Heart right ventricle (tissue), 16 donors: Measurements from ENCODE around the gene CCDC71. TPM values are rescaled to one million over a fixed set of nuclear protein-coding genes. Genes with fewer than 3 reads are reported as not detected.

Experiments
- ATAC-seq, 8 donors: fragments of 200-7000 bp; cut with Tn5 transposase; one replicate each; pipeline ENCODE4 v1.9.1; 2020; ENCODE audit warnings: mild to moderate bottlenecking in 8 of 8, moderate library complexity in 8 of 8, moderate number of reproducible peaks in 1 of 8
- DNase-seq, 2 donors: peaks; one replicate each; pipeline ENCODE4 v3.0.0-alpha.2; 2020
- H3K27ac ChIP-seq, 10 donors: fragments of 200-600 bp; sonication (generic) in 2 of 10; one replicate each; pipeline versions ENCODE4 v1.5.0 to v1.8.0; 2020 to 2022; ENCODE audit warnings: mild to moderate bottlenecking in 3 of 10
- H3K27me3 ChIP-seq, 7 donors: fragments of 200-600 bp; one replicate each; pipeline ENCODE4 v1.8.0; 2021 to 2022; ENCODE audit warnings: mild to moderate bottlenecking in 2 of 7
- H3K36me3 ChIP-seq, 9 donors: fragments of 200-600 bp; sonication (generic) in 1 of 9; one replicate each; pipeline versions ENCODE4 v1.5.0 to v1.8.0; 2020 to 2022; ENCODE audit warnings: mild to moderate bottlenecking in 2 of 9
- H3K4me1 ChIP-seq, 9 donors: fragments of 200-600 bp; sonication (generic) in 1 of 9; one replicate each; pipeline versions ENCODE4 v1.5.0 to v1.8.0; 2020 to 2022; ENCODE audit warnings: mild to moderate bottlenecking in 4 of 9
- H3K4me3 ChIP-seq, 10 donors: fragments of 200-600 bp; sonication (generic) in 2 of 10; one replicate each; pipeline versions ENCODE4 v1.5.0 to v1.8.0; 2020 to 2022; ENCODE audit warnings: mild to moderate bottlenecking in 7 of 10, moderate library complexity in 2 of 10
- H3K9me3 ChIP-seq, 11 donors: fragments of 200-600 bp in 10 of 11; sonication (generic) in 2 of 11; one replicate each; pipeline versions ENCODE4 v1.5.0 to v1.8.0; 2013 to 2022; ENCODE audit warnings: mild to moderate bottlenecking in 2 of 11, control low read depth in 1 of 11, moderate library complexity in 1 of 11
- CTCF ChIP-seq, 9 donors: fragments of 200-600 bp; sonication (generic) in 2 of 9; IDR thresholded peaks; one replicate each; pipeline versions ENCODE4 v1.5.0 to v1.8.0; 2021 to 2022; ENCODE audit warnings: antibody characterized with exemption in 9 of 9, mild to moderate bottlenecking in 5 of 9, moderate library complexity in 1 of 9
- whole genome bisulfite sequencing, 2 donors: extraction: QIAGEN DNeasy Blood & Tissue Kit; methylation state at CpG; one replicate each; pipeline ENCODE4 v1.1.7; 2013; ENCODE audit warnings: inconsistent platforms in 1 of 2; 5-methylcytosine and 5-hydroxymethylcytosine counted together
- intact Hi-C, 10 donors: fragments of 100-400 bp; cut with DNase I; formaldehyde crosslinking; loops; one replicate each; pipeline versions ENCODE4 v1.11.1 to v1.14.2; 2022
- polyA plus RNA-seq, 2 donors: library from polyadenylated mRNA; stranded (reverse); fragments of 200-250 nt; gene quantifications; one replicate each; pipeline ENCODE4 v1.2.3, GENCODE V29; 2013
- total RNA-seq, 10 donors: library from RNA; stranded (reverse); fragmentation: NEBNext Ultra II Directional in 3 of 10; extraction: Animal tissue kit (Norgen Biotek cat#: 25700) in 3 of 10; gene quantifications; one replicate each; pipeline versions ENCODE4 v1.2.1 to v1.2.4, GENCODE V29; 2021 to 2023
- donor health status: Arrhythmogenic right ventricular cardiomyopathy.
- donor health status: ischemic (EF 13 %, LVEDD 7.1; RV severe dilation, severe dysfunction).
- donor health status: healthy with polysubstance abuse.
- donor health status: DM: no; HTN: yes; CAD: no.
- donor health status: DM: no; HTN: no; CAD: no.
- donor health status: ischemic (EF 25% LVEDD 6.9; RV normal size, moderate dysfunction).
- donor health status: ischemic (EF 25% LVEDD 5.7; RV mildly dilated, moderate dysfunction).
- donor health status: healthy.
- donor health status: DM: yes; HTN: yes; CAD: no.
- donor health status: Ischemic cardiomyopathy.
- donor health status: ischemic (EF 35%, LVEDD 5.7; RV mildly dilated, moderate dysfunction).
- donor health status: nonischemic (EF 11% LVEDD 7.7; RV severe dilation, severe dysfunction).
- donor health status: DM: yes; HTN: yes; CAD: no.
- donor health status: PGD.
- donor health status: ischemic (EF 29% LVEDD 5.4; RV normal size, mild dysfunction).
- donor health status: nonischemic (EF 23%, LVEDD 6.1; RV moderate dilation, normal function).

CCDC71 gene
- total and polyA plus RNA-seq, 12 donors: 7.2 to 16.9 (median 12.3) TPM

GRCh38 chr3:49135499-49135898 lies 30.6 kb downstream of the CCDC71 start:
- Histone ChIP-seq H3K4me3 (no peak overlapping the region), H3K27ac (no peak overlapping the region), H3K4me1 (peaks cover 11 to 34% (median 25%) of the 10 kb centered on the region in 9 donors), H3K9me3 (no peaks in the 10 kb centered on the region), H3K36me3 (peaks cover 0 to 14% (median 7%) of the 10 kb centered on the region in 9 donors), H3K27me3 (no peaks in the 10 kb centered on the region)
- WGBS, 2 donors: 92 to 95% methylated on average over 4 of the region's 4 CpGs
- DNase-seq (no peak), ATAC-seq (no peak)
- TF ChIP-seq CTCF (IDR thresholded peaks at IDR 0.05): no peak
- intact Hi-C loops: no loop called here

- DNase-seq (no peak), ATAC-seq (no peak)
- Histone ChIP-seq H3K36me3 (peaks cover 0 to 22% (median 14%) of the 10 kb centered on the region in 9 donors), H3K27me3 (no peaks in the 10 kb centered on the region), H3K4me1 (peaks cover 15 to 43% (median 34%) of the 10 kb centered on the region in 9 donors), H3K9me3 (no peaks in the 10 kb centered on the region), H3K27ac (peak overlapping the region in 8 of 10 donors; percentile 85 to 99 (median 94)), H3K4me3 (peak overlapping the region in 6 of 10 donors; percentile 77 to 97 (median 79))
- WGBS, 2 donors: 56 to 59% methylated on average over 3 of the region's 3 CpGs
- intact Hi-C loops: loop anchor here in 4 of 10 donors (5.0 kb wide), 4 partner anchors 33 to 88 kb away; partner anchors contain the start of genes CCDC71 (in 2 of the 4), QRICH1 (in 2 of the 4) and KLHDC8B (in 1 of the 4)
- peak in 2 of 9 donors; percentile 14 to 19 for TF ChIP-seq CTCF (IDR thresholded peaks at IDR 0.05)
Measured at GRCh38 chr3:49134471-49135265, 31.5 kb downstream of the CCDC71 start.

- WGBS, 2 donors: 0 to 2% methylated on average over 29 to 30 of the region's 30 CpGs
- Histone ChIP-seq H3K4me3 (peak overlapping the region; percentile 61 to 97 (median 78)), H3K36me3 (peaks cover 0 to 35% (median 26%) of the 10 kb centered on the region in 9 donors), H3K4me1 (peaks cover 15 to 46% (median 35%) of the 10 kb centered on the region in 9 donors), H3K9me3 (no peaks in the 10 kb centered on the region), H3K27me3 (no peaks in the 10 kb centered on the region), H3K27ac (peak overlapping the region; percentile 85 to 99 (median 94))
- TF ChIP-seq CTCF (IDR thresholded peaks at IDR 0.05): peak in 1 of 9 donors; percentile 0
- ATAC-seq: peak; percentile 79 to 93 (median 86)
- intact Hi-C loops: loop anchor here in 4 of 10 donors (5.0 kb wide), 4 partner anchors 34 to 89 kb away; partner anchors contain the start of genes CCDC71 (in 2 of the 4), QRICH1 (in 2 of the 4) and KLHDC8B (in 1 of the 4)
- peak; percentile 88 to 93 for DNase-seq
Measured at GRCh38 chr3:49133226-49133951, 32.7 kb downstream of the CCDC71 start.
